22Rv1 (cell line): ENCODE results near the gene CYP17A1.

Experiments used
- H3K27ac ChIP-seq: fragments of 450-650 bp; 2 replicates; pipeline ENCODE4 v1.5.1; 2017
- CTCF ChIP-seq: fragments of 450-650 bp; IDR thresholded peaks from 2 replicates; pipeline ENCODE4 v1.5.1; 2017; ENCODE audit warnings: mild to moderate bottlenecking
- ZFX ChIP-seq: fragments of 450-650 bp; IDR thresholded peaks from 2 replicates; pipeline ENCODE4 v1.6.1; 2017; ENCODE audit warnings: antibody characterized with exemption, borderline replicate concordance

Gene CYP17A1

GRCh38 chr10:102815790-102816549 is 21.2 kb downstream of the CYP17A1 start:
- H3K27ac ChIP-seq: no peak overlapping the region
- no peak for TF ChIP-seq CTCF
- TF ChIP-seq ZFX: no peak

GRCh38 chr10:102814873-102815661 is 22.1 kb downstream of the CYP17A1 start:
- TF ChIP-seq ZFX: no peak
- no peak for TF ChIP-seq CTCF
- no peak overlapping the region for H3K27ac ChIP-seq

- H3K27ac ChIP-seq: no peak overlapping the region
- no peak for TF ChIP-seq CTCF
These were observed 22.8 kb downstream of the CYP17A1 start for GRCh38 chr10:102814453-102814871.

- no peak overlapping the region for H3K27ac ChIP-seq
- TF ChIP-seq ZFX (no peak), CTCF (no peak)
These were observed 23.3 kb downstream of the CYP17A1 start for GRCh38 chr10:102813734-102814452.

DNA sequence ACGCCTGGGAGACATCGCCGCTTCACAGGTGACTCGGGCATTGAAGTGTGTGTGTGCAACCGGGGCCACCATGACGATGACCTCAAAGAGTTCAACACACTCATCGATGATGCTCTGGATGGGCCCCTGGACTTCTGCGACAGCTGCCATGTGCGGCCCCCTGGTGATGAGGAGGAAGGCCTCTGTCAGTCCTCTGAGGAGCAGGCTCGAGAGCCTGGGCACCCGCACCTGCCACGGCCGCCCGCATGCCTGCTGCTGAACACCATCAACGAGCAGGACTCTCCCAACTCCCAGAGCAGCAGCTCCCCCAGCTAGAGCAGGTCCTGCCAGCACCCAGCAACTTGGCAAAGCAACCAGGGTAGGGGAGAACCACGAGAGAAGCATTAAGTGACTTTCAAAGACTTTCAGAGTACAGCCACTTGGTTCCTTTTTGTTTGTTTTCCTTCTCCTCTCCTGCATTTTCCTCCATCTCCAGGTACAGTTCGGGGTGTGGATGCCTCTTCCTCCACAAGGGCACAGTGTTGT is 24.1 kb downstream of the CYP17A1 start:
- no peak for TF ChIP-seq ZFX
- no peak for TF ChIP-seq CTCF
- no peak overlapping the region for H3K27ac ChIP-seq

GRCh38 chr10:102812231-102812876 is 24.9 kb downstream of the CYP17A1 start:
- TF ChIP-seq ZFX: no peak
- TF ChIP-seq CTCF: no peak
- H3K27ac ChIP-seq: no peak overlapping the region
